ENCODE data around the gene EGFL8. TPM values are rescaled to one million over a fixed set of nuclear protein-coding genes. Genes with fewer than 3 reads are reported as not detected.

Gene EGFL8
- total RNA-seq, 6 experiments from 2014 or later, result 3.5 to 4.4 (median 3.7) TPM

GRCh38 chr6:32200711-32201475 is 36.5 kb downstream of the EGFL8 start:
- H3K27me3 Mint-ChIP-seq (ENCODE audit: insufficient read depth), result peaks cover 16% of the 10 kb centered on the region
- H3K36me3 Mint-ChIP-seq (ENCODE audit: low read depth), result no peaks in the 10 kb centered on the region
- DNase-seq, result no peak
- no peaks in the 10 kb centered on the region for H3K9me3 Mint-ChIP-seq
- H3K4me3 Mint-ChIP-seq, result no peak overlapping the region
- H3K4me1 Mint-ChIP-seq (ENCODE audit: low read depth), result peaks cover 10% of the 10 kb centered on the region
- H3K27ac Mint-ChIP-seq, result no peak overlapping the region
- TF ChIP-seq, protein P1, sequence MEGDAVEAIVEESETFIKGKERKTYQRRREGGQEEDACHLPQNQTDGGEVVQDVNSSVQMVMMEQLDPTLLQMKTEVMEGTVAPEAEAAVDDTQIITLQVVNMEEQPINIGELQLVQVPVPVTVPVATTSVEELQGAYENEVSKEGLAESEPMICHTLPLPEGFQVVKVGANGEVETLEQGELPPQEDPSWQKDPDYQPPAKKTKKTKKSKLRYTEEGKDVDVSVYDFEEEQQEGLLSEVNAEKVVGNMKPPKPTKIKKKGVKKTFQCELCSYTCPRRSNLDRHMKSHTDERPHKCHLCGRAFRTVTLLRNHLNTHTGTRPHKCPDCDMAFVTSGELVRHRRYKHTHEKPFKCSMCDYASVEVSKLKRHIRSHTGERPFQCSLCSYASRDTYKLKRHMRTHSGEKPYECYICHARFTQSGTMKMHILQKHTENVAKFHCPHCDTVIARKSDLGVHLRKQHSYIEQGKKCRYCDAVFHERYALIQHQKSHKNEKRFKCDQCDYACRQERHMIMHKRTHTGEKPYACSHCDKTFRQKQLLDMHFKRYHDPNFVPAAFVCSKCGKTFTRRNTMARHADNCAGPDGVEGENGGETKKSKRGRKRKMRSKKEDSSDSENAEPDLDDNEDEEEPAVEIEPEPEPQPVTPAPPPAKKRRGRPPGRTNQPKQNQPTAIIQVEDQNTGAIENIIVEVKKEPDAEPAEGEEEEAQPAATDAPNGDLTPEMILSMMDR (IDR thresholded peaks at IDR 0.05), result no peak

DNA sequence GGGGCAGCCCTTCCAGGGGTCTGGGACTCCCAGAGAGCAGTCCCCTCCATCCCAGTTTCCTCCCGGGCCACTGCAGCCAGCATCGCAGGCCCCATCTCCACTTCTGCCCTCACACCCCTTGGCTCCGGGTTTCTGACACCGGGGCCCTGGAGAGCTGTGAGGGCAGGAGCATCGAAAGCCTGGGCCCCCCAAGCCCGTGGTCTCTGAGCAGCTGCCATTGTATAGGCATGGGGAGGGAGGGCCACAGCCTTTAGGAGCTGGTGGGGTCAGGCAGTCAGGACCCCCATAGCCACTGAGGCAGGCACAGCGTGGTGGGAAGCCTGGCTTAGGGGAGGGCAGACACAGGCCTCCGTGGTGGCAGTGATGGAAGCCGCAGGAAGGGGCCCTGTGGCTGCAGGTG is 37.8 kb downstream of the EGFL8 start:
- TF ChIP-seq, protein P1 (IDR thresholded peaks at IDR 0.05), result no peak
- no peaks in the 10 kb centered on the region; the same call in 1 of the 2 replicates for H3K36me3 Mint-ChIP-seq (ENCODE audit: low read depth)
- peaks cover 5% of the 10 kb centered on the region for H3K9me3 Mint-ChIP-seq

GRCh38 chr6:32203426-32204267 is 39.3 kb downstream of the EGFL8 start:
- no peak for DNase-seq
- H3K27ac Mint-ChIP-seq, result no peak overlapping the region
- no peaks in the 10 kb centered on the region for H3K4me1 Mint-ChIP-seq (ENCODE audit: low read depth)
- H3K9me3 Mint-ChIP-seq, result peaks cover 5% of the 10 kb centered on the region
- TF ChIP-seq, protein P1 (IDR thresholded peaks at IDR 0.05), result no peak
- no peaks in the 10 kb centered on the region; the same call in 1 of the 2 replicates for H3K36me3 Mint-ChIP-seq (ENCODE audit: low read depth)
- peaks cover 17% of the 10 kb centered on the region for H3K27me3 Mint-ChIP-seq (ENCODE audit: insufficient read depth)
- no peak overlapping the region for H3K4me3 Mint-ChIP-seq

More for the DNA sequence above, 37.8 kb downstream of the EGFL8 start:
- Mint-ChIP-seq H3K4me1 (ENCODE audit: low read depth) (no peaks in the 10 kb centered on the region), H3K27me3 (ENCODE audit: insufficient read depth) (peaks cover 16% of the 10 kb centered on the region), H3K27ac (no peak overlapping the region), H3K4me3 (no peak overlapping the region)
- DNase-seq, result no peak

GRCh38 chr6:32204268-32204715 is 39.9 kb downstream of the EGFL8 start:
- Mint-ChIP-seq H3K4me3 (no peak overlapping the region), H3K27me3 (ENCODE audit: insufficient read depth) (peaks cover 21% of the 10 kb centered on the region), H3K4me1 (ENCODE audit: low read depth) (no peaks in the 10 kb centered on the region), H3K9me3 (peaks cover 5% of the 10 kb centered on the region), H3K27ac (no peak overlapping the region), H3K36me3 (ENCODE audit: low read depth) (no peaks in the 10 kb centered on the region; the same call in 1 of the 2 replicates)
- DNase-seq, result no peak
- TF ChIP-seq, protein P1 (IDR thresholded peaks at IDR 0.05), result no peak

- Mint-ChIP-seq H3K4me3 (no peak overlapping the region), H3K27me3 (ENCODE audit: insufficient read depth) (peaks cover 17% of the 10 kb centered on the region), H3K27ac (no peak overlapping the region), H3K4me1 (ENCODE audit: low read depth) (no peaks in the 10 kb centered on the region), H3K9me3 (peaks cover 5% of the 10 kb centered on the region), H3K36me3 (ENCODE audit: low read depth) (no peaks in the 10 kb centered on the region; the same call in 1 of the 2 replicates)
- TF ChIP-seq, protein P1 (IDR thresholded peaks at IDR 0.05), result no peak
- DNase-seq, result no peak
Measured at GRCh38 chr6:32208996-32209395, 44.6 kb downstream of the EGFL8 start.

All from HFFc6 (cell line).